Measurements from ENCODE around the gene STAT4.

Gene STAT4

GRCh38 chr2:191150600-191151330 lies at the start of gene STAT4:
TSS of gene STAT4 (minus strand) at chr2:191150994. CDS start at chr2:191148203, 2,791 bp downstream.
- DNase-seq (ENCODE audit: low spot score) (no peak), ATAC-seq (ENCODE audit: low read depth) (peak; percentile 77)
- Histone ChIP-seq H3K4me3 (ENCODE audit: severe bottlenecking) (peak within 1 kb of the TSS; percentile 33), H3K27ac (ENCODE audit: poor library complexity, severe bottlenecking) (no peak within 1 kb of the TSS), H3K9me3 (ENCODE audit: severe bottlenecking) (no peaks in the 10 kb centered on the region), H3K27me3 (ENCODE audit: insufficient read depth, poor library complexity, severe bottlenecking) (no peaks in the 10 kb centered on the region), H3K4me1 (ENCODE audit: insufficient read depth, poor library complexity, severe bottlenecking) (no peaks in the 10 kb centered on the region), H3K36me3 (ENCODE audit: low read depth) (no peaks in the 10 kb centered on the region)
- TF ChIP-seq CTCF (IDR thresholded peaks at IDR 0.05; ENCODE audit: poor library complexity, severe bottlenecking), result no peak

- Histone ChIP-seq H3K27me3 (ENCODE audit: insufficient read depth, poor library complexity, severe bottlenecking) (no peaks in the 10 kb centered on the region), H3K36me3 (ENCODE audit: low read depth) (no peaks in the 10 kb centered on the region), H3K9me3 (ENCODE audit: severe bottlenecking) (no peaks in the 10 kb centered on the region), H3K4me1 (ENCODE audit: insufficient read depth, poor library complexity, severe bottlenecking) (peaks cover 33% of the 10 kb centered on the region), H3K27ac (ENCODE audit: poor library complexity, severe bottlenecking) (peak overlapping the region; percentile 100), H3K4me3 (ENCODE audit: severe bottlenecking) (no peak overlapping the region)
- TF ChIP-seq CTCF (IDR thresholded peaks at IDR 0.05; ENCODE audit: poor library complexity, severe bottlenecking), result no peak
- no peak for ATAC-seq (ENCODE audit: low read depth)
- DNase-seq (ENCODE audit: low spot score), result no peak
Measured at GRCh38 chr2:191199929-191200512, 49.2 kb upstream of the STAT4 start.

GRCh38 chr2:191198271-191198670 lies 47.5 kb upstream of the STAT4 start:
- Histone ChIP-seq H3K9me3 (ENCODE audit: severe bottlenecking) (no peaks in the 10 kb centered on the region), H3K4me3 (ENCODE audit: severe bottlenecking) (no peak overlapping the region), H3K27ac (ENCODE audit: poor library complexity, severe bottlenecking) (no peak overlapping the region), H3K4me1 (ENCODE audit: insufficient read depth, poor library complexity, severe bottlenecking) (peaks cover 38% of the 10 kb centered on the region), H3K27me3 (ENCODE audit: insufficient read depth, poor library complexity, severe bottlenecking) (no peaks in the 10 kb centered on the region), H3K36me3 (ENCODE audit: low read depth) (no peaks in the 10 kb centered on the region)
- ATAC-seq (ENCODE audit: low read depth) (no peak), DNase-seq (ENCODE audit: low spot score) (no peak)
- no peak for TF ChIP-seq CTCF (IDR thresholded peaks at IDR 0.05; ENCODE audit: poor library complexity, severe bottlenecking)

GRCh38 chr2:191197096-191197495 lies 46.3 kb upstream of the STAT4 start:
- Histone ChIP-seq H3K4me3 (ENCODE audit: severe bottlenecking) (no peak overlapping the region), H3K4me1 (ENCODE audit: insufficient read depth, poor library complexity, severe bottlenecking) (peaks cover 26% of the 10 kb centered on the region), H3K27ac (ENCODE audit: poor library complexity, severe bottlenecking) (no peak overlapping the region), H3K9me3 (ENCODE audit: severe bottlenecking) (no peaks in the 10 kb centered on the region), H3K27me3 (ENCODE audit: insufficient read depth, poor library complexity, severe bottlenecking) (no peaks in the 10 kb centered on the region), H3K36me3 (ENCODE audit: low read depth) (no peaks in the 10 kb centered on the region)
- ATAC-seq (ENCODE audit: low read depth) (no peak), DNase-seq (ENCODE audit: low spot score) (no peak)
- no peak for TF ChIP-seq CTCF (IDR thresholded peaks at IDR 0.05; ENCODE audit: poor library complexity, severe bottlenecking)

GRCh38 chr2:191195021-191195420 lies 44.2 kb upstream of the STAT4 start:
- ATAC-seq (ENCODE audit: low read depth), result no peak
- no peaks in the 10 kb centered on the region for H3K27me3 ChIP-seq (ENCODE audit: insufficient read depth, poor library complexity, severe bottlenecking)
- no peak for TF ChIP-seq CTCF (IDR thresholded peaks at IDR 0.05; ENCODE audit: poor library complexity, severe bottlenecking)
- no peaks in the 10 kb centered on the region for H3K36me3 ChIP-seq (ENCODE audit: low read depth)
- H3K4me1 ChIP-seq (ENCODE audit: insufficient read depth, poor library complexity, severe bottlenecking), result peaks cover 19% of the 10 kb centered on the region
- peak overlapping the region; percentile 50 for H3K27ac ChIP-seq (ENCODE audit: poor library complexity, severe bottlenecking)
- DNase-seq (ENCODE audit: low spot score), result no peak
- no peaks in the 10 kb centered on the region for H3K9me3 ChIP-seq (ENCODE audit: severe bottlenecking)
- H3K4me3 ChIP-seq (ENCODE audit: severe bottlenecking), result no peak overlapping the region

All from RWPE2 (cell line).